Stimulated activated CD4-positive, alpha-beta T cell treated with anti-CD3 and anti-CD28 coated beads, TNF-alpha, amount 100 ng/mL, for 48 hours (primary cell): Measurements from ENCODE around the gene BROX.
"Not testable (repeated sequence)": the region's sequence is repeated elsewhere in the genome, so short reads cannot be mapped to it uniquely, and the experiment has no call there.

Source experiments
- DNase-seq, 3 donors: peaks; one replicate each; pipeline ENCODE4 v3.0.0-alpha.2; 2020; ENCODE audit warnings: low read depth in 3 of 3

BROX gene, protein sequence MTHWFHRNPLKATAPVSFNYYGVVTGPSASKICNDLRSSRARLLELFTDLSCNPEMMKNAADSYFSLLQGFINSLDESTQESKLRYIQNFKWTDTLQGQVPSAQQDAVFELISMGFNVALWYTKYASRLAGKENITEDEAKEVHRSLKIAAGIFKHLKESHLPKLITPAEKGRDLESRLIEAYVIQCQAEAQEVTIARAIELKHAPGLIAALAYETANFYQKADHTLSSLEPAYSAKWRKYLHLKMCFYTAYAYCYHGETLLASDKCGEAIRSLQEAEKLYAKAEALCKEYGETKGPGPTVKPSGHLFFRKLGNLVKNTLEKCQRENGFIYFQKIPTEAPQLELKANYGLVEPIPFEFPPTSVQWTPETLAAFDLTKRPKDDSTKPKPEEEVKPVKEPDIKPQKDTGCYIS

DNA sequence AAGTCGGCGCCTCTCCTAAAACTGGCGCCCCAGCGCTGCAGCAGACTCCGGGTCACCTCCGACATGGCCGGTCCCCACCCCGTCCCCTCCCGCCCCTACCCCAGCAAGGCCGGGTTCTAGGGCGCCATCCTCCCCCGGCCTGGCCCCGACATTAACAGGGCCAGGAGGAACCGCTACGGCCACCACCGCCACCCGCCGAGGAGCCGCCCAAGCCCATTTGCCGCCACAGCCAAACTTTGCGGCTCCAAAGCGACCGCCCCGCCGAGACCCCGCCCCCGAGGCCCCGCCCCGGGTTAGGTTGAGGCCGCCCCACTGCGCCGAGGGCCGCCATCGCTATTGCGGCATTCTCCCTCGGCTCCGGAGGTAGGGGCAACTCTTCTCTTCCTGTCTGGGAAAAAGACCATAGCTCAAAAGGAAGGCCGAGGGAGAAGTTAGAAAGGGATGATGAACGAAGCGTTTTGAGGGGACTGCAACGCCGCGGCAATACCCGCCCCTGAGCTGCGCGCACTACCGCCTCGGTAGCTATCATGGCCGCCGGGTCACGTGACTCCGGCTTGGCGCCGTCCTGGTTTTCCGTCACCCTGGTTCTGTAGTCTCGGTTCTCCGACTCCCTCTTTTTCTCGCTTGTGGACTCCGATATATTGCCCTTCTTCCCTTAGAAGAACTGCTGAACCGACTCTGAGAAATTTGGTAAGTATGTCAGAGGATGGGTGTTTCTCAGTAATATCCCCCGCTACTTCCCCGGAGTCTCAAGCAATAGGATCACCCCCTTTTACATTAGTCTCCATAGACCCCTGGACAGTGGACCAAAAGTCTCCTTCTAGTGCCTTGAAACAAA lies at the start of gene BROX, which contains the start of gene AIDA:
BROX (plus strand) TSS at position 312 of the 838 bp plus-strand sequence. CDS start 3,136 bp downstream, outside the sequence.
AIDA (minus strand) TSS at position 239 of the 838 bp plus-strand sequence; CDS start at position 65, 174 bp downstream.
- DNase-seq = peak; percentile 83 to 96 (median 93)

GRCh38 chr1:222663431-222663934 lies 48.9 kb upstream of the BROX start:
- no peak for DNase-seq

DNA sequence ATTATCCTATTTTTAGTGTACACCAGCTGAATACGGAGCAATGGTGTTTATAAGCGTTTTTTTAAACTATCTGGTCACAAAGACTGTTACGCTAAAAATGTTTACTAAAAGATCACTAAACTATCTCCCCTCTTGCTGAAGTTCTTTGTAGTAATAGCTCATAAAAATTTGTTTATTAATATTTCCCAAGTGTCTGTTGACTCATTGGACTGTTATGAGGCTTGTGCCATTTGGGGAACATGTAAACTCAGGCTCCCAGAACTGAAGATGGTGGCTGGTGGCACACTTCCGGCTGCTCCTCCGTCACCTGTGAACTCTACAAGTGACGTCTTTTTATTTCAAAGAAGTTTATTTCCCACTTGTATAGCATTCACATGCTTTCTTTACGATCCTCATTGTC lies 46.4 kb upstream of the BROX start:
- DNase-seq = no peak

- not testable (repeated sequence) for DNase-seq
These were observed 44.2 kb upstream of the BROX start for GRCh38 chr1:222668184-222668583.

DNA sequence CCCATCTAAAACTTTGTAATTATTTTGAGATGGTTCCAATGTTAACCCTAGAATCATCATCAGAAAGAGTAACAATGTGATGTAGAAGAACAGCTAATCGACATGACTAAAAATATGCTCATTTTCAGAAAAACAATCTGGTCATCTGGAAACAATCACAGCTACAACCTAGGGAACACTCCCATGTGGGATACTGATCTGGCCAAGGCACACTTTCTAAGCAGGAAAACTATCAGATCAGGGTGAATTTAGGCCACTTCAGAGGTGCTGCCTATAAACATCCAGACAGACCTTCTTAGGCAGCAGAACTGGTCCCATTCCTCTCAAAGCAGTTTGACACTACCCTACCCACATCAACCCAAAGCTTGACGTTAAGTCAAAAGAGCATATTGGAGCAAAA lies 43.3 kb upstream of the BROX start:
- not testable (repeated sequence) for DNase-seq

DNA sequence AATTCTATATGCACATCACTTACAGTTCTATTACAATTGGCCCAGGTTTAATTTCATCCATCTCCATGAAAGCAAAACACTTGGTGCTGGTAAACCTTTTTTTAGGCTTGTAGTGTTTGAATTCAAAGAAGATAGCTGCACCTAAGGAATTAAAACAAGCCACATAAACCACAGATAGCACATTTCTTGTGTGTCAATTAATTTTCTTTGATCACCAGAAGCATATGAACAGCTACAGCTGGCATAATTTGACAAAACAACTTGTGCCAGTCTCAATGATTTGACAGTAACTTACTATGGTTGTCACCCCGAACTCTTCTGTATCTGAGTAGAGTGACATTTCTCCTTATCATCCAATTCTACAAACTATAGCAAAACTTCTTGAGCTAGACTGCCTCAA lies 42.3 kb upstream of the BROX start:
- DNase-seq = no peak

- DNase-seq = no peak
These were observed 32.3 kb upstream of the BROX start for GRCh38 chr1:222680080-222680479.

GRCh38 chr1:222691016-222691415 lies 21.3 kb upstream of the BROX start:
- DNase-seq = no peak

GRCh38 chr1:222694927-222695326 lies 17.4 kb upstream of the BROX start:
- no peak for DNase-seq

DNA sequence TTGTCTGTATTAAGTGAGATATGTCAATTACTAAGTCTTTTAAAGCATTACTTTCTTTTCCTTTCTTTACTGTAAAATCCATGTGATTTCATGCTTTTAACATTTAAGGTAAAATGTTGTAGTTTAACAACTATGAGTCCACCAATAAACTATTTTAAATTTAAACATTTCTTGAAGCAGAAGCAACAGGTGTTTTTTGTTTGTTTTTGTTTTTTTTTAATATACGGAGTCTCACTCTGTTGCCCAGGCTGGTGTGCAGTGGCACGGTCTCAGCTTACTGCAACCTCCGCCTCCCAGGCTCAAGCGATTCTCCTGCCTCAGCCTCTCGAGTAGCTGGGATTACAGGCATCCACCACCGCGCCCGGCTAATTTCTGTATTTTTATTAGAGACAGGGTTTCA lies 15.6 kb upstream of the BROX start:
- DNase-seq = no peak

- DNase-seq = no peak
These were observed 15.2 kb upstream of the BROX start for GRCh38 chr1:222697203-222697602.

- no peak for DNase-seq
These were observed 14.5 kb upstream of the BROX start for GRCh38 chr1:222697826-222698225.

- no peak for DNase-seq
These were observed 10.2 kb upstream of the BROX start for GRCh38 chr1:222702210-222702609.

DNA sequence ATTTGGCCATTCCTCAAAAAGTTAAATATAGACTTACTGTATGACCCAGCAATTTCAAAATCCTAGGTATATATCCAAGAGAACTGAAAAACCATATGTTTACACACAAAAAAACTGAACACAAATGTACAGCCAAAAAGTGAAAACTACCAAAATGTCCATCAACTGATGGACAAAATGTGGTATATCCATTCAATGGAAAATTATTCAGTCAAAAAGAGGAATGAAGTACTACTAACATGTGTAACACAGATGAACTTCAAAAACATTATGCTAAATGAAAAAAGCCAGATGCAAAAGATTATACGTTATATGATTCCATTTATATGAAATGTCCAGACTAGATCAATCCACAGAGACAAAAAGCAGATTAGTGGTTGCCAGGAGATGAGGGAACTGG lies 8.1 kb upstream of the BROX start:
- DNase-seq = no peak

DNA sequence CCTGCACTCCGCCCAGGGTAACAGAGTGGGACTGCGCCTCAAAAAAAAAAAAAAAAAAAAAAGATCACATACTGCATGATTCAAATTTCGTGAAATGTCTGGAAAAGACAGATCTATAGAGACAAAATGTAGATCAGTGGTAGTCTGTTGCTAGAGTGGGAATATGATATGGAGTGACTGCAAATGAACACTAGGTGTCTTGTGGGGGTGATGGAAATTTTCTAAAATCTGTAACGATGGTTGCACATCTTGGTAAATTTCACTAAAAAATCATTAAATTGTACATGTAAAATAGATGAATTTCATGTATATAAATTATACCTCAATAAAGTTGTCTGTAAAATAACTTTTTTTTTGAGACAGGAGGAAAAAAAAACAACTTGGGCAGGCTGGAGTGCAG lies 5.5 kb upstream of the BROX start:
- no peak for DNase-seq

DNA sequence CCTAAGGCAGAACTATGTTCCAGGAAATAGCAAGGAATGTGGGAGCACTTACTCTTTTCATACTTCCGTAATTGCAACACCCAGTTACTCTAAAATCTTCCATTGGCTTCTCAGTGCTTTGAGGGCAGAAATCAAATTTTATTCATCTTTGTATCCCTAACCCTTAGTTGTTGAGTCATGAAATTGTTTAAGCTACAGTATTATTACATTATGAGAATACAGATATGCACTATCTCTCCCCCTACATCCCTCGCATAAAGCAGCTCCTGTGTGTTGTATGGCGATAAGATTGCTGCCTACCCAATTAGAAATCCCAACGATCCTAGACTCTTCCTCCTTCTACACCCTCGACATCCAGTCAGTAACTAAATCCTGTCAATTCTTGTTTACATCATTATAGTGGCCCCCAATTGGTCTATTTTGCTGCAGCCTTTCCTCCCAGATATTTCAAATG lies 2.6 kb upstream of the BROX start:
- DNase-seq = no peak

DNA sequence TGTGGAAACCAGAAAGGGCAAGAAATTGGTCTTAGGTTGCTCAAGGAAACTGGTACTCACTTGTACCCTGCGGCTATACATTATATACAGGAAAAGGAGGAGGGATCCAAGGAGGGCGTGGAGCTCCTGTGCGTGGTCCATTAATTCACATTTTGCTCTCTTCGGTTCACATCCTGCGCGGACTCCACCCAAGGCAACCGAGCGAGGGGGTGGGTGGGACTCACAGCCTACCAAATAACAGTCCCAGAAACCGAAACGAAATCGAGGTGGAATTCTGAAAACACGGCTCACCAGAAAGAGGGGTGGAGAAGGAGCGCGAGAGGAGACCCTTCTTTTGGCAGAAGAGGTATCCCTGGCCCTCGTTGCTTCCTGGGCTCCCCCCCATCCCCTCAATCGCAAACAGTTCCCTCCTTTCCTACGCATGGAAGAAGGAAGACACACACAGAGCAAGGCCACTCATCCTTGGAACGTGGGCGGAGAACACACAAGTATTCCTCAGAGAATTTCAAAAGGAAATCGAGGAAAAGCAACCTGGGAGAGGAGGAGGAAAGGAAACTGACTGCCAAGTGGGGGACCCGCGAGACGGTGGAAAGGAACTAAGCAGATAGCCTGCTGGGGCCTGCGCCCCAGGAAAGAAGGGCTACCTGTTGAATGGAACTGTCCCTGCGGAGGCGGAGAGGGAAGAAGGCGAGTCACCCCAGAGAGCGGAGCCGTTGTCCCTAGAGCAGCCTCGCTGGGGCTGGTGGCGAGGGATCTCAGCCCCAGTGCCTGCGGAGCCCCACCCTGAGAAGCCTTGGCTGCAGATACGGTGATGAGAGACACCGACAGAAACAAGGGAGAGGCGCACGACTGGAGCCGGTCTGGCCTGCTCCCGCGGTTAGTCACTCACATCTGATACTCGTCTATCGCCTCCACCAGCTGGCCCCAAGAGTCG lies 778 bp upstream of the BROX start:
- peak; percentile 18 to 39 (median 33) for DNase-seq

- DNase-seq = peak; percentile 69 to 81 (median 74)
These were observed 962 bp downstream of the BROX start for GRCh38 chr1:222713091-222713961.

DNA sequence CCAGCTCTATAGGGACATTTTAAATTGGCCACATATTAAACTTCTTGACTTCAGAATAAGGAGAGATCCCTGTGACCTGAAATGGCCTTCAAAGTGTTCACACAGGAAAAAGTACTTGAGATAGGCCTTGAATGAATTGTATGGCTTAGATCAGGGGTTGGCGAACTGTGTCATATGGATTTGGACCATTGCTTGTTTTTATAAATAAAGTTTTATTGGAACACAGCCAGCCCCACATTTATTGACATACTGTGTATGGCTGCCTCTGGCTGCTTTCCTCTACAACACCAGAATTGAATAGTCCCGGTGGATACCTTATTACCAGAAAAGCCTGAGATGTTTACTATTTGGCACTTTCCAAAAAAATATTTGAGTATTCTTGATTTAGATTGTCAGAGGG lies 4.0 kb downstream of the BROX start:
- DNase-seq = no peak

- no peak for DNase-seq
These were observed 16.4 kb downstream of the BROX start for GRCh38 chr1:222728746-222729145.
